Adipose tissue (tissue), 3 donors: ENCODE data around the gene CNIH1. TPM values are rescaled to one million over a fixed set of nuclear protein-coding genes. Genes with fewer than 3 reads are reported as not detected.
"Not testable (repeated sequence)": the region's sequence is repeated elsewhere in the genome, so short reads cannot be mapped to it uniquely, and the experiment has no call there.

Experiments used
- H3K27ac ChIP-seq: one replicate; pipeline ENCODE4 v1.5.1; 2013; ENCODE audit warnings: low read depth, low read length
- WGBS, 3 donors: extraction: QIAGEN DNeasy Blood & Tissue Kit; methylation state at CpG; one replicate each; pipeline ENCODE4 v1.1.7; 2013; 5-methylcytosine and 5-hydroxymethylcytosine counted together
- polyA plus RNA-seq, 3 donors: library from polyadenylated mRNA; stranded (reverse); fragments of 200-250 nt; gene quantifications; one replicate each; pipeline ENCODE4 v1.2.3, GENCODE V29; 2013
- donor health status: healthy with polysubstance abuse.
- donor health status: Bipolar disorder and iron deficiency.
- donor health status: healthy.

Gene CNIH1
- polyA plus RNA-seq, 3 donors, result 42.1 to 132 (median 67.6) TPM

DNA sequence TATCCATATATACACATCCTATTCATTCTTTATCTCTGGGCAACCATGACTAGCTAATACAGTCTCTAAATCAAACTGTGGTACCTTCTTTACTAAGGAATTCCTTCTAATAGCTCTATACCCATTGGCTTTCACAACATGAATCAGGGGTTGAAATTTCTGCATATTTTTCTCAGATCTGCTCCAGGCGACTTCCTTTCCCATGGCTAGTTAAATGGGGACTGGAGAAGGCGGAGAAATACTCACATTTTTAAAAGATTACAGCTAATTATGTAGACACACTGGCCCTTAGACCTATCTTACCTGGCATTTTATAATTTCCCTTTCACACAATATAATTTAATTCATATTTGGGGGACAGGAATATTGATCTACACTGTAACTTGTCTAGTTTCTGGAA lies 45.5 kb downstream of the CNIH1 start:
- 96 to 99% (median 97%) methylated on average over 2 of the region's 2 CpGs for WGBS, 3 donors

DNA sequence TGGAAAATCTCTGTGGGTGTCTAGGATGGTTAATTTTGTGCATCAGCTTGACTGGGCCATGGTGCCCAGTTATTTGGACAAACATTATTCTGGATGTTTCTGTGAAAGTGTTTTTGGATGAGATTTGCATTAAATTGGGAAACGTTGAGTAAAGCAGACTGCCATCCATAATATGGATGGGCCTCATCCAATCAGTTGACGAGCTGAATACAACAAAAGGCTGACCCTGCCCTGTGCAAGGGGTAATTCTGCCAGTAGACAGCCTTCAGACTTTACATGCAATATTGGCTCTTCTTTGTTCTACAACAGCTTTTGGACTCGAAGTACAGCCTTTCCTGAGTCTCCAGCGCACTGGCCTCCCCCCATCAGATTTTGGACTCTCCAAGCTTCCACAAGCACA lies 45.9 kb downstream of the CNIH1 start:
- no peak overlapping the region for H3K27ac ChIP-seq
- 79 to 94% (median 84%) methylated on average over 4 of the region's 4 CpGs for WGBS, 3 donors

More for the DNA sequence above, 45.5 kb downstream of the CNIH1 start:
- H3K27ac ChIP-seq, result no peak overlapping the region

- 94 to 98% (median 96%) methylated on average over 27 of the region's 27 CpGs for WGBS, 3 donors
- no peak overlapping the region for H3K27ac ChIP-seq
Observed at GRCh38 chr14:54394596-54394995, 46.6 kb downstream of the CNIH1 start.

DNA sequence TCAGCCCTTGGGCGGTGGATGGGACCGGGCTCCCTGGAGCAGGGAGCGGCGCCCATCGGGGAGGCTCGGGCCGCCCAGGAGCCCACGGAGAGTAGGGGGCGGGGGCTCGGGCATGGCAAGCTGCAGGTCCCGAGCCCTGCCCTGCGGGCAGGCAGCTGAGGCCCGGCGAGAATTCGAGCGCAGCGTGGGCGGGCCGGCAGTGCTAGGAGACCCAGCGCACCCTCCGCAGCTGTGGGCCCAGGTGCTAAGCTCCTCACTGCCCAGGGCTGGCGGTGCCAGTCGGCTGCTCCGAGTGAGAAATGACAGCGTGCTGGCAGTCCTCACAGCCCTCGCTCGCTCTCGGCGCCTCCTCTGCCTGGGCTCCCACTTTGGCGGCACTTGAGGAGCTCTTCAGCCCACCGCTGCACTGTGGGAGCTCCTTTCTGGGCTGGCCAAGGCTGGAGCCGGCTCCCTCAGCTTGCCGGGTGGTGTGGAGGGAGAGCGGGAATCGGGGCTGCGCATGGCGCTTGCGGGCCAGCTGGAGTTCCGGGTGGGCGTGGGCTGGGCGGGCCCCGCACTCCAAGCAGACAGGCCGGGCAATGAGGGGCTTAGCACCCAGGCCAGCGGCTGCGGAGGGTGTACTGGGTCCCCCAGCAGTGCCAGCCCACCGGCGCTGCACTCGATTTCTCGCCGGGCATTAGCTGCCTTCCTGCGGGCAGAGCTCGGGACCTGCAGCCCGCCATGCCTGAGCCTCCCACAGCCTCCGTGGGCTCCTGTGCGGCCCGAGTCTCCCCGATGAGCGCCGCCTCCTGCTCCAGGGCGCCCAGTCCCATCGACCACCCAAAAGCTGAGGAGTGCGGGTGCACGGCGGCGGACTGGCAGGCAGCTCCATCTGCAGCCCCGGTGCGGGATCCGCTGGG lies 47.9 kb downstream of the CNIH1 start:
- not testable (repeated sequence) for H3K27ac ChIP-seq
- WGBS, 3 donors, result 93 to 96% (median 94%) methylated on average over 62 to 68 of the region's 68 CpGs

DNA sequence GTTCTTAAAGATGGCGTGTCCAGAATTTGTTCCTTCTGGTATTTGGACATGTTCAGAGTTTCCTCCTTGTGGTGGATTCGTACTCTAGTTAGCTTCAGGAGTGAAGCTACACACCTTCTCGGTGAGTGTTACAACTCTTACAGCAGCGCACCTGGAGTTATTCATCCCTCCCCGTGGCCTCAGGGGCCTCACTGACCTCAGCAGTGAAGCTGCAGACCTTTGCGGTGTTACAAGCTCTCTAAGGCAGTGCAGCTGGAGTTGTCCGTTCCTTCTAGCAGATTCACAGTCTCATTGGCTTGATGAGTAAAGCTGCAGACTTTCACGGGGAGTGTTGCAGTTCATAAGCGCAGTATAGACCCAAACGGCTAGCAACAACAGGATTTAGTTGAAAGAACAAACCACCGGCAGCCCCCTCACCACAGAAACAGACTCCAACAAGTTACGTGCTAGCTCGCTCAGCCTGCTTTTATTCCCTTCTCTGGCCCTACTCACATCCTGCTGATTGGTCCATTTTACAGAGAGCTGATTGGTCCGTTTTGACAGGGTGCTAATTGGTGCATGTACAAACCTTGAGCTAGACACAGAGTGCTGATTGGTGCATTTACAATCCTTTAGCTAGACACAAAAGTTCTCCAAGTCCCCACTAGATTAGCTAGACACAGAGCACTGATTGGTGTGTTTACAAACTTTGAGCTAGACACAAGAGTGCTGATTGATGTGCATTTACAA lies 48.9 kb downstream of the CNIH1 start:
- 86 to 89% (median 87%) methylated on average over 14 of the region's 14 CpGs for WGBS, 3 donors

DNA sequence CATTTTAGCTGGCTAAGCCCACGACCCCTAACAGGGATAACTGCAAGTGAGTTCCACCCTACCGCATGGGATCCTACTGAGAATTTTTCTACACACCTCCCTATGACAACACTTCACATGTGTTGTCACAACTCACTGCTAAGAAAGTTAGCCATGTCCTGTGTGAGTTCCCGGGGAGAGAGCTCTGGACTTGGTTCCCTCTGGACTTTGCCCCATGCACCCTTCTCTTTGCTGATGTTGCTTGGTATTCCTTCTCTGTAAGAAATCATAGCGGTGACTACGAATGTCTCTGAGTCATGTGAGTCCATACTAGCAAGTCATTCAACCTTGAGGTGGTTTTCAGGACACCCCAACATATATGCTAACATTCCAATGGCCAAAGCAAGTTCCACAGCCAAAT lies 53.8 kb downstream of the CNIH1 start:
- H3K27ac ChIP-seq, result no peak overlapping the region
- 72 to 93% (median 90%) methylated on average over 5 of the region's 5 CpGs for WGBS, 3 donors

More for the DNA sequence above, 48.9 kb downstream of the CNIH1 start:
- no peak overlapping the region for H3K27ac ChIP-seq

GRCh38 chr14:54385556-54385955 lies 55.6 kb downstream of the CNIH1 start:
- WGBS, 3 donors, result 80 to 91% (median 90%) methylated on average over 4 of the region's 4 CpGs

GRCh38 chr14:54383835-54384234 lies 57.3 kb downstream of the CNIH1 start:
- 91 to 95% (median 95%) methylated on average over 4 of the region's 4 CpGs for WGBS, 3 donors
- H3K27ac ChIP-seq, result no peak overlapping the region

More at GRCh38 chr14:54385556-54385955, 55.6 kb downstream of the CNIH1 start:
- no peak overlapping the region for H3K27ac ChIP-seq

GRCh38 chr14:54381821-54382220 lies 59.4 kb downstream of the CNIH1 start:
- no peak overlapping the region for H3K27ac ChIP-seq

GRCh38 chr14:54380558-54380957 lies 60.6 kb downstream of the CNIH1 start:
- H3K27ac ChIP-seq, result not testable (repeated sequence)
- 12 to 71% (median 26%) methylated on average over 3 of the region's 3 CpGs for WGBS, 3 donors

- 65 to 88% (median 82%) methylated on average over 5 of the region's 5 CpGs for WGBS, 3 donors
- H3K27ac ChIP-seq, result not testable (repeated sequence)
Observed at GRCh38 chr14:54378893-54379292, 62.3 kb downstream of the CNIH1 start.

GRCh38 chr14:54377501-54377900 lies 63.7 kb downstream of the CNIH1 start:
- no peak overlapping the region for H3K27ac ChIP-seq
- 63 to 67% (median 66%) methylated on average over 7 of the region's 7 CpGs for WGBS, 3 donors

- 63 to 70% (median 66%) methylated on average over 7 of the region's 7 CpGs for WGBS, 3 donors
- no peak overlapping the region for H3K27ac ChIP-seq
Observed at GRCh38 chr14:54374117-54374884, 66.9 kb downstream of the CNIH1 start.

Other genes with a start within 250 kb of the CNIH1 start
- 1 to 10 TPM in 2 of 3 donors, under 1 TPM in 1; 0.99 to 6.1 (median 2.7) TPM for gene CDKN3, start 44.4 kb downstream of the CNIH1 start, polyA plus RNA-seq
- gene GMFB, start 47.6 kb upstream of the CNIH1 start, polyA plus RNA-seq, result 10 to 100 TPM in 2 of 3 donors, 1 to 10 TPM in 1; 8.4 to 50.5 (median 26.8) TPM
- 10 to 100 TPM in 2 of 3 donors, 1 to 10 TPM in 1; 8.2 to 11.4 (median 10.4) TPM for gene CGRRF1, start 68.5 kb upstream of the CNIH1 start, polyA plus RNA-seq
- 10 to 100 TPM in 2 of 3 donors, 1 to 10 TPM in 1; 2.5 to 23.8 (median 11.9) TPM for gene SAMD4A, start 125.8 kb upstream of the CNIH1 start, polyA plus RNA-seq